IPS-NIHi11 (cell line): ENCODE measurements around the gene COA1.
"Not testable (repeated sequence)": the region's sequence is repeated elsewhere in the genome, so short reads cannot be mapped to it uniquely, and the experiment has no call there.

Experiments
- DNase-seq: peaks from one replicate; pipeline ENCODE4 v3.0.0; 2012; ENCODE audit warnings: mixed read lengths, low spot score

The COA1 gene

DNA sequence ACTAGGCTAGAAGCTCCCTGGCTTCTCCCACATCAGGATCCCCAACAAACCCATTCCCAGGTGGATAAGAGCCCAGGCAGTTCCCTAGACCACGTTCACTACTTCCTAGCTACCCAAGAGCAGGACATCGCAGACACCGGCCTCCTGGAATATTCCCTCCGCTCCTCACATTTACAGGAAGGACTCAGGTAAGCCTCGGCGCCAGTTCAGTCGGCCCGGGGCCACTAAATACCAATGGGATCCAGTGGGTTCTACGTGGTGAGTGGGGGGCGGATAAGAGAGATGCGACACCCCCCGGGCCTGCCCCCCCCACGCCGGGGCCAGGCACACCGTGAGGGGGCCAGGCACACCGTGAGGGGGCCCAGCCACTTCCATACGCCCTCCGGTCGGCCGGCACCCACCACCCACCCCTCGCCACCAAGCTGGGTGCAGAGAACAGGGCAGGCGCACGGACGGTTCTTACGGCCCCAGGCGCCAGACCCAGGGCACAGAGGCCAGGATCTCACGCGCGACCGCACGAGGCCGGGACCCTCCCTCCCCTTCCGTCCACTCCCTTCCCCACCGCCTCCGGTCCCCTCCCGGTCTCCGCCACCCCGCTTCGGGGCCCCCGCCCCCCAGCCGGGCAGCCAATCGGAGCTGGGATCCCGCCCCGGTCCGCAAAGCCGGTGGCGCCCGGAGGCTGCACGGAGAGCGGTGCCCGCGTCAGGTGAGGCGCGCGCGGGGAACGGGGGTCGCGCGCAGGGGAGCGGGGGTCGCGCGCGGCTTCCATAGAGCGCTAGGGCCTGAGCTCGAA lies 28.9 kb upstream of the COA1 start, which contains the start of gene BLVRA:
BLVRA (plus strand) TSS at position 652 of the 793 bp plus-strand sequence. CDS start 12,479 bp downstream, outside the sequence.
- peak; percentile 90 for DNase-seq

DNA sequence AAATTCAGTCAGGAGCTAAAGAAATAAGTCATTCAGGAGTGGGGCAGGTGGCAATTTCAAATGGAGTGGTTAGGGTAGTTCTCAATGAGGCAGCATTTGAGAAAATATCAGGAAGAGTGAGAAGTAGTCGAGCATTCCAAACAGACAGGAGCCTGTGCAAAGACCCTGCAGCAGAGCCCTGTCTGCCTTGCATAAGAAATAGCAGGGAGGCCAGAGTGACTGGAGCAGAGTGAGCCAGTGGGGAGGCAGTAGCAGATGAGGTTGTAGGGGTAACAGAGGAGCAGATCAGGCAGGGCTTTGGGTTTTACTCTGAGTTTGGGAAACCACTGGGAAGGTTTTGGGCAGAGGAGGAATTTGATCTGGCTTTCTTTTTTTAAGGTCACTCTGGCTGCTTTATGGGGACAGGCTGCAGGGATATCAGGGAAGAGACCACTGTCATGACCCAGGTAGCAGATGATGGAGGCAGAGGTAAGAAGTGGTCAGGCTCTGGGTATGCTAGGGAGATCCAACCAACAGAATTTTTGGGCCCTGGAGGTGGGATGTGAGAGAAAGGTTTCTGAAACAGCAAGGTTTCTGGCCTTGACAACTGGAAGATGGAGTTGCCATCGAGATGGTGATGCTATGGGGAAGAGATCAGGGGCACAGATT lies 27.9 kb upstream of the COA1 start:
- no peak for DNase-seq

DNA sequence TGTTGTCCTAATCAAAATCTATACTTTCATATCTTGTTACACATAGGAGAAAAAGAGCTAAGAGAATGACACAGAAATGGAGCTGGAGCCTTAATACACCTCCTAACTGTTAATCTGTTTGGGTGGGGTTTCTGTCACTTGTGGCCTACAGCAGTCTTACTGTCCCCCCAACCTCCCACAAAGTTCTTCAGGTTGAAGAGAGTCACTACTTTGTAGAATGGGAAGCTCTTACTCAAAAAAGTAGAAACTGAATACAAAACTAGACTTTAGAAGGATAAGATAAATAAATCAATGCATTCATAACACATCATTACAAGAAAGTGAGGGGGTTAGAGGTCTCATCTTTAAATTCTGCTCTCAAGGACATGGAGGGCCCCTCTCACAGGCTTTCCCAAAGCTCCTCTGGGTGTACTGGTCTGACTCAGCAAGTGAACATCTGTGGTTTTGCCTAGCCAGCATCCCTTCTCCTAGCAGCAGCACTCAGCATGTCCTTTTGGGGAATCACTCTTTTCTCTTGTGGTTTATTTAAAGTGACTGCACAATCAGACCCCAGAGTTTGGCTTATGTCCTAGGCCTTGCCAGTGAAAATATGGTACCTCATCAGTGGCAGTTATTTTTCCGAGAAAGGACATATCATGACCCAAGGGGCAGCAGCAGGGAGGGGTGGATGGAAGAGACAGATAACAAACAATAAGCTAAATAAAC lies 27.2 kb upstream of the COA1 start:
- no peak for DNase-seq

DNA sequence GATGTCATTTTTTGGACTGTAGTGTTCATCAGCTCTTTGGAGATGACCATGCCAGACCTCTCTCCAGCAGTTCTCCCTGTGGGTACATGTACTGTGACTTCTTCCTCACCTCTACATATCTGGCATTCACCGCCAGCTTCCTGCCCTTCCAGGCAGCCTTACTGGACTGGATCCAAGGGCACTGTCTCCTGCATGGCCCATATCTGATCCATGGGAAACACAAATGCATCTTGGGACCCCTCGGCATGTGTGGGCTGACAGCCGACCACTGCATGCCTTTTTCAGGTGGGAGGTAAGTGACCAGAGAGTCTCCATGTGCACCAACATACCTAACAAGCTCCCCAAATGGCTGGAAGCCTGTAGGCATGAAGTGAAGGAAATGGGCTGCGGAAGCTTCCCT lies 25.3 kb upstream of the COA1 start:
- DNase-seq, result no peak

DNA sequence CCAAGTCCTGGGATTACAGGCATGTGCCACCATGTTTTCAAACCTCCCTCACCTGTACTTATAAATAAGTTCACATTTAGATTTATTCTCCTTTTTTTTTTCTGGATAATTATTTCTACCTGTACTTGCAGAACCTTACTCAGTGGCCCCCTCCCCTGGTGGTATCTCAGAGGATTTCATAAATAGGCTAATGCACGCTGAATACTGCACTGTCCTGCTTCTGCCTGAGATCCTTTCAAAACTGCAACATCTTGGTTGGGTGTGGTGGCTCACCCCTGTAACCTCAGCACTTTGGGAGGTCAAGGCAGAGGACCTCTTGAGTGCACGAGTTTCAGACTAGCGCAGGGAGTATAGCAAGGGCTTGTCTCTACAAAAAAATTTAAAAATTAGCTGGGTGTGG lies 24.5 kb upstream of the COA1 start:
- no peak for DNase-seq

DNA sequence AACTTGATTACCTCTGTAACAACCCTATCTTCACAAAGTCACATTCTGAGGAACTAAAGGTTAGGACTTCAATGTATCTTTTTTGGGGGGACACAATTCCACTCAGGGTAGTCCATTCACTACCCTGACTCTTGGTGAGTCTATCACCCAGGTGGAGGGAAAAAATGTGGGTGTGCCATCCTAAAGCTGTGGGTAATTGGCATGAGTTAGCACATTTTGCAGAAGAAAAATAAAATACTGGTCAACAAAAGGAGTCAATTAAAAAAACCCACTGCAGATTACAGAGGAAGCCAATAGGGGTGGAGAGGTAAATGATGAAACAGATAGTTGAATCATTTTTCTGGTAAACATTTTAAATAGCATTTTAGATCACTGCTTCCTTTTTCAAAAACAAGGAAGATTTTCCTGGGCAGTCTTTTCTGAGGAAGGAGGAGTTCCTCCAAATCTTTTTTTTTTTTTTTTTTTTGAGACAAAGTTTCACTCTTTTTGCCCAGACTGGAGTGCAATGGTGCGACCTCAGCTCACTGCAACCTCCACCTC lies 24.0 kb upstream of the COA1 start:
- DNase-seq, result no peak

DNA sequence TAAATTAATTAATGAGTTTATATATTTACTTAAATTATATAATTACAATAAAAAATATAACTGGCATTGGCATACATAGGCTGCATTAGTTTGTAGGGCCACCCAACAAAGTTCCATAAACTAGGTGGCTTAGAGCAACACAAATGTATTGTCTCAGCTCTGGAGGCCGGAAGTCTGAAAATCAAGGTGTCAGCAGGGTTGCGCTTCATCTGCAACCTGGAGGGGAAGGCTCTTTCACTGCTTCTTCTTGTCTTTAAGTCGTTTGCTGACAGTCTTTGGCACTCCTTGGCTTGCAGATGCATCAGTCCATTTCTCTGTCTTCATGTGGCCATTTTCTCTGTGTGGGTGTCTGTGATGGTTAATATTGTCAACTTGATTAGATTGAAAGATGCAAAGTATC lies 23.1 kb upstream of the COA1 start:
- no peak for DNase-seq

DNA sequence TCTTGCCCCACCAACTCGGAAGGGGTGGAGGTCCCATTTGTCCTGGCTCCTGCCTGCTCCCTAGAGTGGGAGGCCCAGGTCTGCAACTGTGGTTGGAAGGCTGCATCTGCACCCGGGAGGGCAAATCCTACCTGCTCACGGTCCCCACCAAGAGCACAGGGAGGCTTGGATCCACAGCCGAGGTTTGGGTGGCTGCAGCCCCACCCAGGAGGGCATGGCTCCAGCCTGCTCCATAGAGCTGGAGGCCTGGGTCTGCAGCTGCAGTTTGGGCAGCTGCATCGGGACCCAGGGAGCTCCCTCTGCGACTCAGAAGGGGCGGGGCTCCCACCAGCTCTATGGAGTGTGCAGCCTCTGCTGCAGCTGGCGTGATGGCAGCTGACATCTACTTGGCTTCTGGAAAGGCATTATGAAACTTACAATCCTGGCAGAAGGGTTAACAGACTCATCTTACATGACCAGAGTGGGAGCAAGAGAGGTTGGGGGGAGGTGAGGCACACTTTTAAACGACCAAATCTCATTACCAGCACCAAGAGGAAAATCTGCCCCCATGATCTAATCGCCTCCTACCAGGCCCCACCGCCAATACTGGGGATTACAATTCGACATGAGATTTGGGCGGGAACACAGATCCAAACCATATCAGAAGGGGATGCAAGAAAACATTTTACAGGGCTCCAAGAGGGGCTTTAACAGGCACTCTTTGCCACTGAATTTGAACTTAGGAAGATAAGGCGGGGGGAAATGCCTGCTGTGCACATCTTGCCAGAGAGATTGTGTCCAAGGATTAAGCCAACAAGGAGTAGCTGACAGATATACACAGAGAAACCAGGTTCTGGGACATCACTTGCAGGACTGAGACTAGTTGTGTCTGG lies 20.9 kb upstream of the COA1 start:
- no peak for DNase-seq

DNA sequence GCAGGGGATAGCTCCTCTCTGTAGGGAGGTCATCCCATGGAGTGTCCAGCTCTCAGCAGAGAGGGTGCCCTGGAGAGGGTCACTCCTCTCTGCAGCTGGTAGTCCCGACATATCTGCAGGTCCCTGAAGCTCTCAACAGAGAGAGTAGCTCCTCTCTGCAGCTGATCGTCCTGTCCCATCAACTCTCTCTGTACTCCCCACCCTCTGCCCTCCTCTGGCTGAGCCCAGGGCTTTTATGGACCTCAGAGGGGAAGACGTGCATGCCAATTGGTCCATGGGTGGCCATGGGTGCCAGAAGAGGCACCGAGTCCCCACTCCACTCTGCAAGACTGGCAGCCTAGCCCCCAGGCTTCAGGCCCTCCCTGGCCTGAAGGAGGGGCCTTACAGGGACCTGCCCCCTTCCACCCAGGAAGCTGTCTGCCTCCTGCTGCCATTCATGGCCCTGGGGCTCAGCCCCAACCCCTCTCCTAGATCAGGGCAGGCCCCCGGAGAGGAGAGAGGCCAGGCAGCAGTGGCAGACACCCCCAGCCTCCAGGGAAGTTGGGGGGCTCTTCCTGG lies 20.1 kb upstream of the COA1 start:
- no peak for DNase-seq

DNA sequence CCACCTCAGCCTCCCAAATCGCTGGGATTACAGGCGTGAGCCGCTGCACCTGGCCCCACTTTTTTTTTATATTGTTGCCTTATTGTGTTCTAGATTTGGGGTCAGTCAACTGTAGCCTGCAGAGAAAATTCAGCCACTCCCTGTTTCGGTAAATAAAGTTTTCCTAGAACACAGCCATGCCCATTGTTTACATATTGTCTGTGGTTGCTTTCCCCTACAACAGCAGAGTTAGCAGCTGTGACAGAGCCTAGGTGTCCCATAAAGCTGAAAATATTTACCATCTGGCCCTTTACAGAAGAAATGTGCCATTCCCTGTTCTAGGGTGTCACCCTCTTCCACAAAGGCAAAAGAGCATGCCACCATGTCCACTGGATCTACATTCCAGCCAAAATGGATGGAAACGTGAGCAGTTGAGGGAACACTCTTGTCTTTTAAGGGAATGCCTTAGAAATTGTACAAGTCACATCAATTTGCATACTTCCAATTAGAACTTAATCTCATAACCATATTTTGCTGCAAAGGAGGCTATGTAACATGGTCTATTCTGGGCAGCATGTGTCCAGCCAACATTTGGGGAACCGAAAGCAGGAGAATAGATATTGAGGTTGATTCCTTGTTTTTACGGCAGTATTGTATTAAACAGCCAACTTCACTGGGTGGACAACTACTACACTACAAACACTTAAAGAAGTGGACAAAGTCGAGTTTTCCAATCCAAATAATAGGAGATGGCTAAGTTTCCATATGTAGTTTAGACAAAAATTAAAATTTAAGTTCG lies 18.2 kb upstream of the COA1 start:
- no peak for DNase-seq

DNA sequence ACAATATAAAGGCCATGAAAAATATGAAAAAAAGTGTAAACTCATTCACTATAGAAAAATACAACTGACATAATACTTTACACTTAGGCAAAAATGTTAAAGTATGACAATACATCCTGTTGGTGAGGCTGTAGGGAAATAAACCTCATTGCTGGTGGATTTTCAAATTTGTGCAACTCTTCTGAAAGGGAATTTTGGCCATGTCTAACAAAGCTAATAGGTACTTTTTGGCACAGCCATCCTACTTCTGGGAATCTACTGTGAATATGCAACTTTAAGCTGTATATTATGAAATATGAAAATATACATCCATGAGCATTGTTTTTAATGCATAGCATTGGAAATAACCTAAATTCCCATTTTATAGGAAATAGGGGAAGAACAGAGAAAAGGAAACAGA lies 13.4 kb upstream of the COA1 start:
- DNase-seq, result no peak

DNA sequence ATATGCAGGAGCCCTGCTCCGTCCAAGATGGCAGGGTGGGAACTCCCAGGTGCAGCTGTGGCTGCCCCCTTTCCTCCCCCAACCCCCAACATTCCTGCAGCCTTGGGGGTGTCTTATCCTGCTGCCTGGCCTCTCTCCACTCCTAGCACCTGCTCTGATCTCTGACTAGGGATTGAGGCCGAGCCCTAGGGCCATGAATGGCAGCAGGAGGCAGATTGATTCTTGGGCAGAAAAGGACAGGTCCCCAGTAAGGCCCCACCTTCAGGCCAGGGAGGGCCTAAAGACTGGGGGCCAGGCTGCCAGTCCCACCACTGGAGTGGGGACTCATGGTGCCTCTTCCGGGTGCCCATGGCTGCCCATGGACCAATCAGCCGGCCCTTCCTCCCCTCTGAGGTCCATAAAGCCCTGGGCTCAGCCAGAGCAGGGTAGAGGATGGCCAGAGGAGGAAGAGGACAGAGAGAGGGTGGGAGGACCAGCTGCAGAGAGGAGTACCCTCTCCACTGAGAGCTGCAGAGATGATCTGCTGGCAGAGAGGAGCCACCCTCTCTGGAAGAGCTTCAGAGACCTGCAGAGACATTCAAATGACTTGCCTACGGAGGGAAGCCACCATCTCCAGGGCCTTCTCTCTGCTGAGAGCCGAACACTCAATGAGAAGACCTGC lies 8.3 kb upstream of the COA1 start:
- no peak for DNase-seq

DNA sequence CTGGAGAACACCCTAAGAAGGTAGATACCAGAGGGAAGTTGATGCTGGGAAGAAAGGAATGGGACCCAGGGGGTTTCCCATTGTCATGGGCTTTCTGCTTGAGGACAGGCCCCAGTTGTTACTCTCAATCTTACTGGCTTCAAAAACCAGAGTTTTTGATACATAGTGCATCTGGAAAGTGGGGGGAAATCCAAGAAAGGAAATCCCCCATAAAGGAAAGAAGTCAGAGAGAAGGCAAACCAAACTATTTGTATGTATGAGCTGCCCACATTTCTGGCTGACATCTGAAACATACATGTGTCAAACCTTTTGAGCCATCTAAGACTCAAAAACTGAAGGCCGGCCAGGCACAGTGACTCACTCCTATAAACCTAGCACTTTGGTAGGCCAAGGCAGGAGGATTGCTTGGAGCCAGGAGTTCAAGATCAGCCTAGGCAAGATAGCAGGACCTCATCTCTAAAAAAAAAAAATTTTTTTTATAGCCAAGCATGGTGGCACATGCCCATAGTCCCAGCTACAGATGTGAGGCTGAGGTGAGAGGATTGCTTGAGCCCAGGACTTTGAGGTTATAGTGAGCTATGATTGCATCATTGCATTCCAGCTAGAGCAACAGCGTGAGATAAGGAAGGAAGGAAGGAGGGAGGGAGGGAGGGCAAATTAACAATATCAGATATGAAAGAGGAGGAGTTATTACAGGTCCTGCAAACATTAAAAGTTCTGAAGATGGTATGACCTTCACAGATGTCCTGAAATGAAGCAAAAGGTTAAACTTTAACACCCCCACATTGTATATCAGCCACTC lies 6.7 kb upstream of the COA1 start:
- no peak for DNase-seq

DNA sequence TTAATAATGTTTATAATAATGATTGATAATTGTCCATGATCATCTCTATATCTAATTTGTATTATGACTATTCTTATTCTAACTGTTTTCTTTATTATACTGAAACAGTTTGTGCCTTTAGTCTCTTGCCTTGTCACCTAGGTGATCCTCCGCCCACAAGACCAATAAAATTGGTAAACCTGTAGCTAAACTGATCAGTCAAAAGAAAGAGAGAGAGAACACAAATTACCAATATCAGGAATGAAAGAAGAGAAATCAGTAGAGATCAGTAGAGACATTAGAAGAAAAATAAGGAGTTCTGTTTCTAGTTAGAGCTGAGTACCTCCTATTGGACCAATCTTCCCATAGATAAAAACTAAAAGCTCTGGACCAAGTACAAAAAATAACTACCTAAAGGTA lies 6.1 kb upstream of the COA1 start:
- no peak for DNase-seq

DNA sequence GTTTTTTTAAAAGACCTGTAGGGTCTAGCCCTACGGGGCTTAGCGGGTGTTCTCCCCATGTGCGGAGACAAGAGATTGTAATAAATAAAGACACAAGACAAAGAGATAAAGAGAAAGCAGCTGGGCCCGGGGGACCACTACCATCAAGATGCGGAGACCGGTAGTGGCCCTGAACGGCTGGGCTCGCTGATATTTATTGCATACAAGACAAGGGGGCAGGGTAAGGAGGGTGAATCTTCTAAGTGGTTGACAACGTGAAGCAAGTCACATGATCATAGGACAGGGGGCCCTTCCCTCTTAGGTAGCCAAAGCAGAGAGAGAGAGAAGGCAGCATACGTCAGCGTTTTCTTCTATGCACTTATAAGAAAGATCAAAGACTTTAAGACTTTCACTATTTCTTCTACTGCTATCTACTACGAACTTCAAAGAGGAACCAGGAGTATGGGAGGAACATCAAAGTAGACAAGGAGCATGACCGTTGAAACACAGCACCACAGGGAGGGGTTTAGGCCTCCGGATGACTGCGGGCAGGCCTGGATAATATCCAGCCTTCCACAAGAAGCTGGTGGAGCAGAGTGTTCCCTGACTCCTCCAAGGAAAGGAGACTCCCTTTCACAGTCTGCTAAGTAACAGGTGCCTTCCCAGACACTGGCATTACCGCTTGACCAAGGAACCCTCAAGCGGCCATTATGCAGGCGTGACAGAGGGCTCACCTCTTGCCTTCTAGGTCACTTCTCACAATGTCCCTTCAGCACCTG lies 5.4 kb upstream of the COA1 start:
- not testable (repeated sequence) for DNase-seq

DNA sequence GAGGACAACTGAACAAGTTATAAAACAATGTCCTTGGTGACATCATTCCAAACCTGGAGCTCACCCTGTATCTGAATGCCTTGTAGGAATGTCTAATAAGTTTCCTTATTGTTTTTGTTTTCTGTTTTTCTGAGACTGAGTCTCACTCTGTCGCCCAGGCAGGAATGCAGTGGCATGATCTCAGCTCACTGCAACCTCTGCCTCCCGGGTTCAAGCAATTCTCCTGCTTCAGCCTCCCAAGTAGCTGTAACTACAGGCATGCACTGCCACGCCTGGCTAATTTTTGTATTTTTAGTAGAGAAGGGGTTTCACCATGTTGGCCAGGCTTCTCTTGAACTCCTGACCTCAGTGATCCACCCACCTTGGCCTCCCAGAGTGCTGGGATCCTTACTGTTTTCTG lies 2.2 kb upstream of the COA1 start:
- DNase-seq, result not testable (repeated sequence)

DNA sequence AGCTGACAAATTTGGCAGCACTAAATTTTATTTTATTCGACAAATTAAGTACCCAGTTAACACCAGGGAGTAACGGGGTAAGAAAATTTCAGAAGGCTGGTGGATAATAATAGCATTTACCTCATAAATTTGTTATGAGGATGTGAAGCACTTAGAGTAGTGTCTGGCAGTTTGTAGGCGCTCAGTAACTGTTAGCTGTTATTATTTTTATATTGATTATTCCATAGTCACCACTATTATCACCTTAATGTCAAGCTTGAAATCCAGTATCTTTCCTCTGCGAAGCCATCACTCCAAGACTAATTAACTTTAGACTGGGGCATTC lies 563 bp upstream of the COA1 start:
- no peak for DNase-seq

DNA sequence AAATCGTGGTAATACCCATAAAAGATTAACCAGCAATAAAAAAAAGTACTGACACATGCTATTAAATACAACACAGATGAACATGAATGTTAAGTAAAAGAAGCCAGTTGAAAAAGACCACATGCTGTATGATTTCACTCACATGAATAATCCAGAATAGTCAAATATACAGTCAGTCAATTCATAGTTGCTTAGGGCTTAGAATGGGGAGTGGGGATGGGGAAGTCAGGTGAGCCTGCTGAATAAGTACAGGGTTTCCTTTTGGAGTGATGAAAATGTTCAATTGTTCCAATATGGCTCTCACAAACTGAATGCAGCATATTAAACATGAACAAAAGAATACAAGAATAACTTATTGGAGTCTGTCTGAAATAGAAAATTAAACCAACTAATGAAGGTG lies 1.8 kb downstream of the COA1 start:
- DNase-seq, result no peak

DNA sequence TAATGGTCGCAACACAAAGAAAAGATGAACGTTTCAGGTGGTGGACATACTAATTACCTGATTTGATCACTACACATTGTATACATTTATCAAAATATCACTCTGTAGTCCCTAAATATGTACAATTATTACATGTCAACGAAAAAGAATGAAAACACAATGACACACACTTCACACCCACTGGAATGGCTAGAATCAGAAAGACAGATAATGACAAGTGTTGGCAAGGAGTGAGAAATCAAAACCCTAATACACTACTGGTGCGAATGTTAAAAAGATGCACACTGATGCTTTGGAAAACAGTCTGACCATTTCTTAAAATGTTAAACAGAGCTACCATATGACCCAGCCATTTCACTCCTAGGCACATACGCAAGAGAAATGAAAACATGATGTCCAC lies 2.3 kb downstream of the COA1 start:
- no peak for DNase-seq
